CD14-positive monocyte (primary cell): ENCODE data around the gene CAMTA1. TPM values are rescaled to one million over a fixed set of nuclear protein-coding genes. Genes with fewer than 3 reads are reported as not detected.

Experiments used
- DNase-seq, 3 donors: peaks; one replicate each; pipeline ENCODE4 v3.0.0-alpha.2; 2011 to 2022
- H2AFZ ChIP-seq: 2 replicates; pipeline ENCODE4 v1.6.0; 2012; ENCODE audit warnings: mild to moderate bottlenecking, low read depth, low read length, inconsistent platforms; ENCODE audit not compliant: insufficient read depth, poor library complexity, severe bottlenecking
- H3K27ac ChIP-seq, 2 donors: 1 replicate in 1 of 2; 2 replicates in 1 of 2; pipeline ENCODE4 v1.5.1; 2012 to 2013; ENCODE audit warnings: low read length in 2 of 2, control low read depth in 1 of 2, inconsistent platforms in 1 of 2, low read depth in 1 of 2, mild to moderate bottlenecking in 1 of 2
- H3K27me3 ChIP-seq, 2 donors: one replicate each; pipeline versions ENCODE4 v1.6.0 to v1.6.1; 2011 to 2013; ENCODE audit warnings: low read length in 2 of 2; ENCODE audit not compliant: control insufficient read depth in 2 of 2, insufficient read depth in 2 of 2
- H3K36me3 ChIP-seq, 2 donors: replicated peaks in 1 of 2; 1 replicate in 1 of 2; 2 replicates in 1 of 2; pipeline versions ENCODE4 v1.5.1 to v1.6.1; 2012 to 2013; ENCODE audit warnings: low read length in 2 of 2, control low read depth in 1 of 2, inconsistent platforms in 1 of 2, mild to moderate bottlenecking in 1 of 2; ENCODE audit not compliant: insufficient read depth in 2 of 2, control insufficient read depth in 1 of 2
- H3K4me1 ChIP-seq, 2 donors: 1 replicate in 1 of 2; 2 replicates in 1 of 2; pipeline versions ENCODE4 v1.5.1 to v1.6.1; 2012 to 2013; ENCODE audit warnings: low read length in 2 of 2, control low read depth in 1 of 2, inconsistent platforms in 1 of 2, mild to moderate bottlenecking in 1 of 2, moderate library complexity in 1 of 2; ENCODE audit not compliant: insufficient read depth in 2 of 2, control insufficient read depth in 1 of 2
- H3K4me2 ChIP-seq: replicated peaks from 2 replicates; pipeline ENCODE3; 2012; ENCODE audit warnings: low read length, moderate library complexity, mild to moderate bottlenecking; ENCODE audit not compliant: poor library complexity, severe bottlenecking; ENCODE audit errors: extremely low read depth
- H3K4me3 ChIP-seq, 3 experiments: fragments of 200-600 bp in 1 of 3; sonication (generic) in 1 of 3; replicated peaks in 1 of 3; 1 replicate in 2 of 3; 2 replicates in 1 of 3; pipeline ENCODE4 v1.5.1; 2011 to 2013; ENCODE audit warnings: low read length in 3 of 3, mild to moderate bottlenecking in 3 of 3, control low read depth in 2 of 3, low read depth in 2 of 3, inconsistent platforms in 1 of 3, moderate library complexity in 1 of 3
- H3K79me2 ChIP-seq: 2 replicates; pipeline ENCODE4 v1.6.0; 2012; ENCODE audit warnings: mild to moderate bottlenecking, control low read depth, inconsistent platforms, low read length, moderate library complexity; ENCODE audit not compliant: insufficient read depth
- H3K9ac ChIP-seq: 2 replicates; pipeline ENCODE4 v1.6.0; 2017; ENCODE audit warnings: low read length, mild to moderate bottlenecking; ENCODE audit not compliant: insufficient read depth, poor library complexity, severe bottlenecking
- H3K9me3 ChIP-seq, 2 donors: replicated peaks in 1 of 2; 1 replicate in 1 of 2; 2 replicates in 1 of 2; pipeline versions ENCODE4 v1.5.1 to v1.6.1; 2012 to 2013; ENCODE audit warnings: low read length in 2 of 2, control low read depth in 1 of 2; ENCODE audit not compliant: control insufficient read depth in 1 of 2, insufficient read depth in 1 of 2
- H4K20me1 ChIP-seq: 2 replicates; pipeline ENCODE4 v1.6.0; 2012; ENCODE audit warnings: mild to moderate bottlenecking, low read length, control low read depth, moderate library complexity; ENCODE audit not compliant: insufficient read depth
- H3K27ac Mint-ChIP-seq, 7 donors: one replicate each; pipeline ENCODE4 v1.8.0; 2020; ENCODE audit warnings: mild to moderate bottlenecking in 7 of 7, mixed read lengths in 7 of 7, moderate library complexity in 6 of 7, inconsistent platforms in 2 of 7
- H3K27me3 Mint-ChIP-seq, 3 donors: one replicate each; pipeline ENCODE4 v1.8.0; 2021 to 2022; ENCODE audit warnings: low read depth in 3 of 3, mild to moderate bottlenecking in 3 of 3, mixed read lengths in 3 of 3, moderate library complexity in 3 of 3, inconsistent platforms in 1 of 3
- H3K36me3 Mint-ChIP-seq, 2 donors: one replicate each; pipeline ENCODE4 v1.8.0; 2020; ENCODE audit warnings: mixed read lengths in 2 of 2, inconsistent platforms in 1 of 2, mild to moderate bottlenecking in 1 of 2
- H3K4me1 Mint-ChIP-seq: one replicate; pipeline ENCODE4 v1.8.0; 2020; ENCODE audit warnings: mild to moderate bottlenecking, mixed read lengths
- H3K4me3 Mint-ChIP-seq, 2 donors: one replicate each; pipeline ENCODE4 v1.8.0; 2020; ENCODE audit warnings: mild to moderate bottlenecking in 2 of 2, mixed read lengths in 2 of 2, moderate library complexity in 1 of 2
- H3K9me3 Mint-ChIP-seq, 7 donors: one replicate each; pipeline ENCODE4 v1.8.0; 2020 to 2022; ENCODE audit warnings: mixed read lengths in 7 of 7, mild to moderate bottlenecking in 6 of 7, moderate library complexity in 6 of 7, inconsistent platforms in 2 of 7
- CTCF ChIP-seq: fragments of 200-600 bp; IDR thresholded peaks from one replicate; pipeline ENCODE4 v1.8.0; 2022; ENCODE audit warnings: antibody characterized with exemption, mild to moderate bottlenecking
- WGBS: methylation state at CpG from one replicate; pipeline ENCODE4 v1.1.5; 2013; ENCODE audit warnings: missing lambda C conversion rate; ENCODE audit not compliant: insufficient coverage; 5-methylcytosine and 5-hydroxymethylcytosine counted together
- intact Hi-C, 2 donors: fragments of 100-400 bp; cut with micrococcal nuclease; formaldehyde crosslinking; loops; one replicate each; pipeline versions ENCODE4 v1.15.0 to v1.15.1; 2023
- polyA plus RNA-seq, 3 donors: library from polyadenylated mRNA; depleted of rRNA in 1 of 3; unstranded in 2 of 3; stranded (reverse) in 1 of 3; fragments of 300-500 nt in 2 of 3; fragments of >200 nt in 1 of 3; fragmentation: Illumina TruSeq in 2 of 3; gene quantifications; 1 replicate in 2 of 3; 2 replicates in 1 of 3; pipeline ENCODE4 v1.2.3, GENCODE V29; 2012 to 2021

The CAMTA1 gene
- polyA plus RNA-seq, 3 donors: 52.0 to 89.6 (median 78.3) TPM

GRCh38 chr1:7232441-7233236 is 447.4 kb downstream of the CAMTA1 start:
- H3K4me2 ChIP-seq: no peak overlapping the region
- H3K4me1 ChIP-seq: no peaks in the 10 kb centered on the region
- WGBS: 91% methylated on average over 4 of the region's 15 CpGs
- no peak overlapping the region for H3K27ac ChIP-seq
- H4K20me1 ChIP-seq: no peaks in the 10 kb centered on the region
- no peak overlapping the region for H3K4me3 ChIP-seq
- no peak for TF ChIP-seq CTCF
- no peak overlapping the region for H2AFZ ChIP-seq
- H3K27me3 ChIP-seq: peaks cover 1 to 9% of the 10 kb centered on the region in 2 donors
- intact Hi-C loops: no loop called here
- H3K36me3 ChIP-seq: no peaks in the 10 kb centered on the region
- no peaks in the 10 kb centered on the region for H3K9me3 ChIP-seq
- Mint-ChIP-seq H3K27ac (no peak overlapping the region), H3K4me3 (no peak overlapping the region), H3K4me1 (no peaks in the 10 kb centered on the region), H3K9me3 (no peaks in the 10 kb centered on the region), H3K27me3 (peaks cover 14 to 23% (median 20%) of the 10 kb centered on the region in 3 donors), H3K36me3 (no peaks in the 10 kb centered on the region)
- H3K9ac ChIP-seq: no peak overlapping the region
- no peaks in the 10 kb centered on the region for H3K79me2 ChIP-seq
- DNase-seq: no peak

GRCh38 chr1:7233237-7233540 is 447.9 kb downstream of the CAMTA1 start:
- Histone ChIP-seq H3K79me2 (no peaks in the 10 kb centered on the region), H3K4me1 (no peaks in the 10 kb centered on the region), H3K4me2 (no peak overlapping the region), H4K20me1 (no peaks in the 10 kb centered on the region), H3K27me3 (peaks cover 2 to 9% of the 10 kb centered on the region in 2 donors), H3K9me3 (no peaks in the 10 kb centered on the region), H3K9ac (no peak overlapping the region), H2AFZ (no peak overlapping the region), H3K27ac (no peak overlapping the region), H3K4me3 (no peak overlapping the region), H3K36me3 (no peaks in the 10 kb centered on the region)
- TF ChIP-seq CTCF: no peak
- H3K27ac Mint-ChIP-seq: no peak overlapping the region
- 89% methylated on average over 5 of the region's 6 CpGs for WGBS
- intact Hi-C loops: no loop called here
- no peaks in the 10 kb centered on the region for H3K36me3 Mint-ChIP-seq
- peaks cover 14 to 23% (median 23%) of the 10 kb centered on the region in 3 donors for H3K27me3 Mint-ChIP-seq
- H3K4me1 Mint-ChIP-seq: no peaks in the 10 kb centered on the region
- H3K9me3 Mint-ChIP-seq: no peaks in the 10 kb centered on the region
- no peak overlapping the region for H3K4me3 Mint-ChIP-seq
- DNase-seq: no peak
